GM10266 (cell line): ENCODE measurements around the gene SDCBP2.

Experiments
- DNase-seq: peaks from one replicate; pipeline ENCODE4 v3.0.0; 2012; ENCODE audit errors: extremely low spot score
- TF ChIP-seq, protein P1 (sequence below): IDR thresholded peaks from 2 replicates; pipeline ENCODE4 v1.5.1; 2012; ENCODE audit warnings: mild to moderate bottlenecking, low read depth; ENCODE audit not compliant: control insufficient read depth, insufficient read depth; ENCODE audit errors: missing control alignments

The SDCBP2 gene

GRCh38 chr20:1305712-1306111, 23.2 kb downstream of the SDCBP2 start:
- TF ChIP-seq, protein P1, sequence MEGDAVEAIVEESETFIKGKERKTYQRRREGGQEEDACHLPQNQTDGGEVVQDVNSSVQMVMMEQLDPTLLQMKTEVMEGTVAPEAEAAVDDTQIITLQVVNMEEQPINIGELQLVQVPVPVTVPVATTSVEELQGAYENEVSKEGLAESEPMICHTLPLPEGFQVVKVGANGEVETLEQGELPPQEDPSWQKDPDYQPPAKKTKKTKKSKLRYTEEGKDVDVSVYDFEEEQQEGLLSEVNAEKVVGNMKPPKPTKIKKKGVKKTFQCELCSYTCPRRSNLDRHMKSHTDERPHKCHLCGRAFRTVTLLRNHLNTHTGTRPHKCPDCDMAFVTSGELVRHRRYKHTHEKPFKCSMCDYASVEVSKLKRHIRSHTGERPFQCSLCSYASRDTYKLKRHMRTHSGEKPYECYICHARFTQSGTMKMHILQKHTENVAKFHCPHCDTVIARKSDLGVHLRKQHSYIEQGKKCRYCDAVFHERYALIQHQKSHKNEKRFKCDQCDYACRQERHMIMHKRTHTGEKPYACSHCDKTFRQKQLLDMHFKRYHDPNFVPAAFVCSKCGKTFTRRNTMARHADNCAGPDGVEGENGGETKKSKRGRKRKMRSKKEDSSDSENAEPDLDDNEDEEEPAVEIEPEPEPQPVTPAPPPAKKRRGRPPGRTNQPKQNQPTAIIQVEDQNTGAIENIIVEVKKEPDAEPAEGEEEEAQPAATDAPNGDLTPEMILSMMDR = no peak
- DNase-seq = no peak

DNA sequence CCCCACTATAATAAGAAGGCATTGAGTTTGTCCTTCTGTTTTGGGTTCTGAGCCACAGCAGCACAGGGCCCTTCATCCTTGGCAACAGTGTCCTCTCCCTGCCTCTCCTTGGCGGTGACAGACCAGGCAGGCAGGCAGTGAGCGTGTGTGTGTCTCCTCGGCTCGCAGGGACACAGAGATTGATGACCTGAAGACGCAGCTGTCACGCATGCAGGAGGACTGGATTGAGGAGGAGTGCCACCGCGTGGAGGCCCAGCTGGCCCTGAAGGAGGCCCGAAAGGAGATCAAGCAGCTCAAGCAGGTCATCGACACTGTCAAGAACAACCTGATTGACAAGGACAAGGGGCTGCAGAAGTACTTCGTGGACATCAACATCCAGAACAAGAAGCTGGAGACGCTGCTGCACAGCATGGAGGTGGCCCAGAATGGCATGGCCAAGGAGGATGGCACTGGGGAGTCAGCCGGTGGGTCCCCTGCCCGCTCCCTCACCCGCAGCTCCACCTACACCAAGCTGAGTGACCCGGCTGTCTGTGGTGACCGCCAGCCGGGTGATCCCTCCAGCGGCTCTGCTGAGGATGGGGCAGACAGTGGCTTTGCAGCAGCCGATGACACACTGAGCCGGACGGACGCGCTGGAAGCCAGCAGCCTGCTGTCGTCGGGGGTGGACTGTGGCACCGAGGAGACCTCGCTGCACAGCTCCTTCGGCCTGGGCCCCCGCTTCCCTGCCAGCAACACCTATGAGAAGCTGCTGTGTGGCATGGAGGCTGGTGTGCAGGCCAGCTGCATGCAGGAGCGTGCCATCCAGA, 24.0 kb downstream of the SDCBP2 start:
- DNase-seq = no peak
- TF ChIP-seq, protein P1 = no peak

DNA sequence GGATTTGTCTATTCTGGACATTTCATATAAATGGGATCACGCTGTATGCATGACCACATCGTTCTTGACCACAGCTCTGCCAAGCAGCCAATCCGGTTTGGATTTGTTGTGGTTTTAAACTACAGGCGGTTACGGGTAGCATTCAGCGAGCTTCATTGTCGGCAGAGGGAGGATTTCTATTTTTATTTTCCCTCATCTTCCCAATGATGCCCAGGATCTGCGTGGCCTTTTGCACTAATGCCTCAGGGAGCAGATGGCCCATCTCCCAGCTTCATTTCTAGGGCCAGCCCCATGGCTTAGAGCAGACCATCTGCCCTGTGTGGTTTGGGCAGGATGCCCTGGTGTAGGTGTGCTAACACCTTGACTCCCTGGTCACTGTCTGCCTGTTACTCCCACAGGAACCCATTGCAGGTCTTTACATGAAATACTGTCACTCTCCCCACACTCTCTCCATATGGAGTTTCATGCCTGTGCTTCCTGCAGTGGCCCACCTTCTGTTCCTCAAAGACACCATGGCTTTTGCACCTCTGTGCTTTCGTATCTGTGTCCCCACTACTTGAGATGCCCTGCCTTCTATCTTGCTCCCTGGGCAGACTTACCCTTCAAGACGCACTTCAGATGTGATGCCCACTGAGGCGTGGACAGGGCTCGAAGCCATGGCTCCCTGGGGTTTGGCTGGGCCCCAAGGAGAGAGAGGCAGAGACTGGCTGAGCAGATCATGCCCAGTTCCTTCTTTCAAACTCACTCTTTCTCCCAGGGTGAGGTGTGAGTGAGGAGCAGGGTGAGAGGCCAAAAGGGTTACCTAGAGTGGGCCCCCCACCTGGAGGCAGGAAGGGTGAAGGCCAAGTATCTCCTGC, 26.0 kb downstream of the SDCBP2 start:
- TF ChIP-seq, protein P1 = no peak
- DNase-seq = no peak

DNA sequence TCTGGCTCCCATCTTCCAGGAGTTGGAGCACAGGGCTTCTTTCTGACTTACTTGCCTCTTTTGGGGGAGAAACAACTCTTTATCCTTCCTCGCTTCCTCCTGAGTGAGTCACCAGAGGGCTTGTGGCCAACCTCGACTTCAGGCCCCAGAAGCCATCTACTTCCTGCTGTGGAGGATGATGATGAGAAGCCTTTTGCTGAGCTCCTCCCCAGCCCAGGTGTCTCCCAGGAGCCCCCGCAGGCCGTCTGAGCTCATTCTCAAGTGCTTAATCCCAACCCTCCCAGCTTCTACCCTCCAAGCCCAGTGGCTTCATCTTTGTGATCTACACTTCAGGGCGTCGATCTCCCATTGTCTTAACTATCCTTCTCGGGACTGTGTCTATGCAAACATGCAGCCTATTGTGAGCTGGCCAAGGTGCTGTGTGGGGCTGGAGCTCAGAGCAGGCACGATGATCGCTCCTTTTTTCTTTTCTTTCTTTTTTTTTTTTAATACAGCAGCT, 27.9 kb downstream of the SDCBP2 start:
- TF ChIP-seq, protein P1 = no peak
- no peak for DNase-seq

GRCh38 chr20:1300083-1300840, 28.7 kb downstream of the SDCBP2 start:
- TF ChIP-seq, protein P1 = no peak
- DNase-seq = no peak

DNA sequence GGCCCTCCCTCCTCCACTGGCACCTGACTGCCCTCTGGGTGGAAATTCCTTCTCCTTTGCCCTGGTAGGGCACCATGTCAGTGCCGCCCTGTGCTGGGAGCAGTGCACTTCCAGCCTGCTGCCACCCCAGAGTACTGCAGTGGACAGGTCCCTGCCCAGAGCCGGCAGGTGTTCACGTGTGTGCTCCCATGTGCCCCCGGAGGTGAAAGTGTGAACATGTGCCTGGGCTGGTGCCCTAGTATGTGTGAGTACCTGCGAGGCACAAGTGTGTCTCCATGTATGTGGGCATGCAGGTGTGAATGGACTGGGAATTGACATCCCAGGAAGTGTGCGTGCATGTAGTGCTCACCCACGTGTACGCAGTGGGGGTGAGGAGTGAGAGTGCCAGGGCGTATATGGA, 29.4 kb downstream of the SDCBP2 start:
- no peak for DNase-seq
- TF ChIP-seq, protein P1 = no peak
